Stimulated activated naive CD4-positive, alpha-beta T cell (primary cell): Measurements from ENCODE around the gene FAM153A.
"Not testable (repeated sequence)": the region's sequence is repeated elsewhere in the genome, so short reads cannot be mapped to it uniquely, and the experiment has no call there.

ENCODE experiments used
- DNase-seq, 6 experiments: peaks; one replicate each; lab custom pipeline; 2025; lab: John Stamatoyannopoulos, UW

Gene FAM153A

DNA sequence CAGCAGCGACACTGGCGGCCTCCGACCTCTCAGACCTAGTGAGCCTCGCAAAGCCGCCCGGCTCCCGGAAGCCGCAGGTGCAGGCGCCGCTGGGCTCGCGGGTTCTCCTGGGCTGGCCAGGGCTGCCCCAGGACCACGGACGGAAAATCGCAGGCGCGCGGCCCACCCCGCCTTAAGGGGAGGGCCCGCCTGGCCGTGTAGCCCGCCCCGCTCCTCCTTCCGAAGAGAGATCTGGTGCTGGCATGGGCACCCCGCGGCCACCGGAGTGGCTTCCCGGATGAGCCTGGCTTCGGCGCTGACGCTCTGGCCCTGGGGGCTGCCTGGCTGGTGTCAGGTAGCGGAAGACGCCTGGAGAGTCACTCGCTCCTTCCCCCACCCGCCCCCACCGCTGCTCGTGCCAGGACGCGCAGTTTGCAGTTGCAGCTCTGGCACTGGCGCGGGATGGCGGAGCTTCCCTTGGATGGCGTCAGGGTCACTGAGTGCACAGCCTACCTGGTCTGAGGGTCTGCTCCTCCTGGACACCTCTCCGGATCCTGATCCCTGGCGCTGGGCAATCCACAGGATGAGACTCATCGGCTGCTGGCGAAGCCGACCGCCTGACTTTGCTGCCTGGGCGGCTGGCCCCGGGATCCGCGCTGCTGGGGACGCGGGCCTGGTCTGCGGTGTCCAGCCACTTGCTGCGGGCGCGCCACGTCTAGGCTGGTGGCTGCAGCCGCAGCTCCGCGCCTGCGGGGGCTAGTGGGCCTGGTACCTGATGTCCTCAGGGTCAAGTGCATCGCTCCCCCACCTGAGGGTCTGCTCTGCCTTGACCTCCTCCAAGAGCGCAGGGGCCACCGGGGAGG lies at the start of gene FAM153A:
FAM153A (minus strand) TSS at position 108 of the 842 bp plus-strand sequence.
- DNase-seq = peak in 2 of 6 experiments; percentile 9 to 39

DNA sequence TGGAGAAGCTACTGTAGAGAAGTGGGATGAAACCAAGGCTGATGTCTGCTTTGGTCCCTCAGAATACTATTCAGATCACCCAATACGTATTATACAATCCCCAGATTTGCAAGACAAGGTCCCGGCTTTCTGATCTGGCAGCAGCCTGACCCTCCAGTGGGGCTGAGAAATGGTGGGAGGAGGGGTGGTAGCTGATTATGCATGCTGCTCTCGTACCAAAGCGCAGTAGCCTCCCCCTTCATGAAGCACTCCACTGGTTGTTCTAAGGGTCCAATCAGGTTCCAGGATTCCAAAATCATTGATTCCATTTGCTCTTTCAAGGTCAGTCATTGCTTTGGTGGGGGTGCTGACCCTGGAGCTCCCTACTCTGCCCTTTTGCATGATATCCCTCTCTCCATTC lies 49.6 kb upstream of the FAM153A start:
- not testable (repeated sequence) for DNase-seq

DNA sequence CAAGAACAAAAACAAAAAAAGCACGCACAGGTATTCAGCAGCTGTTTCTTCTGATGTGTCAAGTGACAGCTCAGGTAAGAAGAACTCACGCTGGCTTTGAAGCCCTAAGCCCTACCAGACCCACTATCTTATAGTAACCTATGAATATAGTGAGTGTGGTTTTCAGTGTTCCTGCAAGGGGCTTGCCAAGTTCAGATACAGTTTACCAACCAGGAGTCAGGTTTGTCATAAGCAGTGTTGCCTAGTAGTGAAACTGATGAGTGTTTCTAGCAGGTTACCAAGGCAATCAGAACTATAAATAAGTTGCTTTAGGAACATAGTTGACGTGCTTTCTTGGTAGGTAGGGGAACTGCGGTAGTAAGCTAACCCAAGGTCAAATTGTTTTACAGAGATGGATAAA lies 43.4 kb upstream of the FAM153A start:
- DNase-seq = not testable (repeated sequence)

DNA sequence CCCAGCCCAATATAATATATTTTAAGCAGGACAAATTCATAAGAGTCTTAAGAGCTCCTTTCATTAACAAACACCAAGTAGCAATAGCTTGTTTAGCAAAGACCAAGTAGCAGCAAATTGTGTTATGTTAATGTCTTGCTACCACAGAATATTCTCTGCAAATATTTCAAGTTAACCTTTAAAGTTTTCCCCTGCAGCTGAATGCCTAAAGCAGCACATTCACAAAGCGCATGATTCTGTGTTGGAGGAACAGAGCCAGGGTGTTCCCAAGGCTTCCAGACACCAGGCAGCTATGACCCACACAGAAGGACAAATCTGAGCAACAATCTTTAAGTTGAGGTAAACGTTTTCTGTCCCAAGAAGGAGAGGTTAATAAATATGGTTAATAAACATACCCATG lies 42.1 kb upstream of the FAM153A start:
- DNase-seq = not testable (repeated sequence)

DNA sequence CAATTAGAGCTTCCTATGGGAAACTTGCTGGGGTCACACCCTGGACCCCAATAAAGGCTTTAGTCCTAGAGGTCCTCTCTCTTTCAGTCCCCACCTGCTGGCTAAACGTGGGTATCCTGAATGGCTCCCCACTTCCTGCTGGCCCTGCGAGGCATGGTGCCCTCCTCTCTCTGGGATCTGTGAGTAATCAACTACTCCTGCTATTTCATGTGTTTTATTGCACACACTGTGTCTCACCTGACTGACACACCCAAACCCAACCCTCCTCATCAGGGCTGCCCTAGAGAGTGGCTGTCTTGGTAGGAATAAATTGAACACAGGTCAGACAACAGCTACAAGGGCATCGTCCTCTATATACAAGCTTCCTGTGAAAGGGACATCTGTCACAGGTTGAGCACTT lies 39.8 kb upstream of the FAM153A start:
- not testable (repeated sequence) for DNase-seq

DNA sequence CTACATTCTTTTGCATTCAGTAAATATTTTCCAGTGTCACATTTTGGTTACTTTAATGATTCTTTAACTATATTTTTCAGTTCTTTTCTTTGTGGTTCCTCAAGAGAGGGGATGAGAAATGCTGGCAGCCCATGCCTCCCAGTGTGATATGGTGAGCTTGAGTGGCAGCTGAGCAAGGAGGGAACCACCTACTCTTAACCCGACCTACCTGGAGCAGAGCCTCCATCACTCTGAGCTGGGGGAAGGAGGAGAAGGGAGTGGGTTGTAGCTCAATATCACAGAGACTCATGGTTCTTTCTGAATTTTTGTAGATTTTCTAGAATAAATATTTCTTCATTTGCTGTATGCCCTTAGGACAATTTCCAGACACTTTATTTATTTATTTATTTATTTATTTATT lies 37.0 kb upstream of the FAM153A start:
- not testable (repeated sequence) for DNase-seq

DNA sequence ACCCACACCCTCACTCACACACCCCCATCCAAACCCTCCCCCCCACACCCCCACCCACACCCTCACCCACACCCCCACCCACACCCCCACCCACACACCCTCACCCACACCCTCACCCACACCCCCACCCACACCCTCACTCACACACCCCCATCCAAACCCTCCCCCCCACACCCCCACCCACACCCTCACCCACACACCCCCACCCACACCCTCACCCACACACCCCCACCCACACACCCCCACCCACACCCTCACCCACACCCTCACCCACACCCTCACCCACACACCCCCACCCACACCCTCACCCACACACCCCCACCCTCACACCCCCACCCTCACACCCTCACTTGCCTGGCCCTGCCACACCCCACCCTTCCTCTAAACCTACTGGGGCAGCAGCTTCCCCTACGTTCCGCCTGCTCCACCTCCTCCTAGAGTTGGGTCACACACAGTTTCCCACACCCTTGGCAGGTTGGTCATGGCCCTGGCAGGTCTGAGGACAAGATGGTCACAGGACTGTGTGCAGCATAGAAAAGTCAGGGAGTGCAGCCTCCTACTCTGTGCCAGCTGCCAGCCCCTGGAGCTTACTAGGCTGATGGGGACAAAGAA lies 30.2 kb upstream of the FAM153A start:
- peak in 1 of 6 experiments; percentile 44 for DNase-seq

DNA sequence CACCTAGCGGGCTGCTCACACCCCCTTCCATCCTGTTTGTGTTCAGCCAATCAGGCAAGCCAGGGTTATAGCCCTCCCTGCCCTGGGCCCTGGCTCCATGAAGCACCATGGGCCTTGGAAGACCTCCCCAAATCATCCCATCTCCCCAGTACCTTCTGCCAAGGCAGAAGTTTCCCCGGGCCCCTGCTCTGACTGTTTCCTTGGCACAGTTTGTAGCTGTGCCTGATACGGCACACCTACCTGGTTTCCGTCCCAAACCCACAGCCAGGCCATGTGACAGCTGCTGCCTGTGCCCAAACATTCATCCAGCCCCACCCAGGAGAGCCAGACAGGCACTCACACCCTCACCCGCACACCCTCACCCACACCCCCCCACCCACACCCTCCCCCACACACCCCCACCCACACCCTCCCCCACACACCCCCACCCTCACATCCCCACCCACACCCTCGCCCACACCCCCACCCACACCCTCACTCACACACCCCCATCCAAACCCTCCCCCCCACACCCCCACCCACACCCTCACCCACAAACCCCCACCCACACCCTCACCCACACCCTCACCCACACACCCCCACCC lies 29.6 kb upstream of the FAM153A start:
- peak in 5 of 6 experiments; percentile 9 to 48 (median 39) for DNase-seq

DNA sequence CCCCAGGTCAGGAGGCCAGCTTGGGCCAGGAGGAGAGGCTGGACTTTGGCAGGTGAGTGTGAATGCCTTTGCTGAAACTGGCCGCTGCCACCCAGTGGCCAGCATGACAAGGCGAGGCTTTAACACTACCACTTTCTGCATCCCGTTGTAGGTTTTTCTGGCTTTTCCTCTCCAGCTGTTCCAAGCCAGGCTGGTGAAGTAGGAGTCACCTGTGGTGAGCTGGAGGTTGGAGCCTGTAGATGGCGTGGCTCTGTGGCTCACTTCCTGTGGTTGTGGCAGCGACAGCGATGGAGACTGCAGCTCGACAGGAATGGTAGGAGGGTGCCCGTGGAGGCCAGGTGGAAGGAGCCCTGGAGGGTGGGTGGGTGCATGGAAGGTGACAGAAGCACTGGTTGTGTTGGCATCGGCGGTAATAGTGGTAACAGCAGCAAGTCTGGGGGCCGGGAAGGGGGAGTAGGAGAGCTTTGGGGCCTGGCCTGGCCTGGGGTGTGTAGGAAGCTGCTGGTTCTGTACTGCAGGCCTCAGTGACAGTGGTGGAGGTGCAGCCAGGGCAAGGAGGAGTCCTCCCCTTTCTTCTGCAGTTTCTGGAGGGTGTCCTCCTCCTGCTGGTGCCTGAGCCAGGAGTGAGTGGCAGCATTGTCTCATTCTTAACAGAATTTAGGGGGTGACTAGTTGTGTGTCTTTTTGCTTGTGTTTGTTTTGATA lies 26.7 kb upstream of the FAM153A start:
- DNase-seq = not testable (repeated sequence)

DNA sequence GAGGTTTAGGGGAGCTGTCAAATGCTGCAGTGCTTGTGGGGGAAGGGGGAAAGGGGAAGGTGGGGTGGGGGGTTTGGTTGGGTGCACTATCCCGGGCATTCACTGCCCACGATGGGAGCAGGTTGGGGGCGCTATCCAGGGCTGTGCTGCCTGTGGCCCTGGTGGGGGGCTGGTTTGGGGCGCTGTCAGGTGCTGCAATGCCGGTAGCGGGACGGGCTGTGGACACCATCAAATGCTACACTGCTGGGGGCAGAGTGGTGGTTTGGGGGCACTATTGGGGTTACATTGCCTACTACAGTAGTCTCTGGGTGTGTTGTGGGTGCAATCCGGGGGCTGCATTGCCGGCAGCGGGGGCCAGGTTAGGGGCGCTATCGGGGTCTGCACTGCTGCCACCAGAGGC lies 25.7 kb upstream of the FAM153A start:
- not testable (repeated sequence) for DNase-seq

DNA sequence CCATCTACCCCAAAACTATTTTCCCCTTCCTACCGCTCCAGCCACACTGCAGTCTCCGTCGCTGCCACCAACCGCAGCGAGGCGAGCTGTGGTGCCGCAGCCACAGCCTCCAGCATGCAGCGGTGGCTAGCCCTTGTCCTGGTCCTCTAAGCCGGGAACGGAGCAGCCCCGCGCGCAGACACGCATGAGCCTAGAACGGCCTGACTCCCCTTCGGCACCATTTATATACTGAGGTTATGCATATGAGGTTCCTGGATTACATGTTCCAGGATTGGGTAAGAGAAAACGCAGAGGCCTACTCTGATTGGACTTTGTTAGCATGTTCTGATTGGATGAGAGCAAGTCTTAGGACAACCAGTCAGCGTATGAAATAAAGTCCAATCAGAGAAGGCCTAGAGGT lies 24.6 kb upstream of the FAM153A start:
- DNase-seq = not testable (repeated sequence)

DNA sequence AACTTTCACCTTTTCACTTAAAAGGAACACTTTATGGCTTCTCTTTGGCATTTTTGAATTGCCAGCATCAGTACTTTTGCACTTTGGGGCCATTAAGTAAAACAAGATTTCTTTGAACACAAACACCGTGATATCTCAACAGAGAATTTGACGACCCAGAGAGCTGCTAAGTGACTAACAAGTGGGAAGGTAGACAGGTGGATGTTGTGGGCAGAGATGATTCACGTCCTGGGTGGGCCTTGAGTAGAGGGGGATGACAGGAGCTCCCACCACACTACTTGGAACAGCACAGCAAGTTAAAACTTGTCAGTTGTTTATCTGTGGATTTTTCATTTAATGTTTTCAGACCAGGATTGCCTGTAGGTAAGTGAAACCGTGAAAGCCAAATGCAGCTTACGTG lies 18.7 kb upstream of the FAM153A start:
- not testable (repeated sequence) for DNase-seq

DNA sequence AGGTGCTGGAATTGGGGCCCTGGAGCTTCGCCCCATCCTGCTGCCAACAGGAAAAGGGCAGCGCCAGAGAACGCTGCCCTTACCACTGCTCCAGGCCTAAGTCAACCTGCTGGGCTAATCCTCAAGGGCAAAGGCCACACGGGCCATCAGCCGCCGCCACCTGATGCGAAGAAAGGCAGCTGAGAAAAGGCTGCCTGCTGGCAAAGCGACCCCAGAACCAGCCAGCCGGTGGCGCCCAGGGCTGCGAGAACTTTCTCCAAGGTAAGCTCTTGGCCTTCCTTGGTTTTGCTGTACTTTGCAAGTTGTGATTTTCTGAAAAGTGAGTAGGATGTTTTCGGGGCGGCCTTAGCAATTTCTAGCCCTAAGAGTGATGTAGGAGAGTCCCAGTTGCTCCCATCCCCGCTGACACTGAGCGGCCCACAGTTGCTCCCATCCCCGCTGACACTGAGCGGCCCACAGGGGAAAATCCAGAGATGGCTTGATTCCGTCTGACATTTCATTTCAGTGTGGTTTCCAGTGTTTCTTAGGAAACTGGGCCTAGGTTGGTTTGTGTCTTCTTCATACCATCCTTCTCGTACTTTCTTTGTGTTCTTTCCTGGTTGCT lies 15.6 kb upstream of the FAM153A start:
- DNase-seq = not testable (repeated sequence)

DNA sequence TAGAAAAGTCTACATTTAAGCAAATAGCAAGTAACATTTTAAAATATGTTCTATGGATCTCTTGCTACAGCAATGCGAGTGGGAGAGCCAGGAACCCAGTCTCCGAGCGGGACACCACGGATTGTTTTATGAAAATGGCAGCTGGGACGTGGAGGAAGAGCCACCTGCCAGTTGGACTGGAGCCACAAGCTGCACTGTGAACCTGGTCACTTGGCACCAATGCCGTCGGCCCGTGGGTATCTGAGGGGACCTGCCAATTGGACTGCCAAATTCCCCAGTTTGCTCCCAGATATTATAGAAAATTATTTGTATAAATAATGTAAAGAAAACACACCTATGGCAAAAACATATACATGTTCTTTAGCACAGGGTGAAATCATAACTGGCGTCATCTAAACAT lies 10.6 kb upstream of the FAM153A start:
- DNase-seq = not testable (repeated sequence)

DNA sequence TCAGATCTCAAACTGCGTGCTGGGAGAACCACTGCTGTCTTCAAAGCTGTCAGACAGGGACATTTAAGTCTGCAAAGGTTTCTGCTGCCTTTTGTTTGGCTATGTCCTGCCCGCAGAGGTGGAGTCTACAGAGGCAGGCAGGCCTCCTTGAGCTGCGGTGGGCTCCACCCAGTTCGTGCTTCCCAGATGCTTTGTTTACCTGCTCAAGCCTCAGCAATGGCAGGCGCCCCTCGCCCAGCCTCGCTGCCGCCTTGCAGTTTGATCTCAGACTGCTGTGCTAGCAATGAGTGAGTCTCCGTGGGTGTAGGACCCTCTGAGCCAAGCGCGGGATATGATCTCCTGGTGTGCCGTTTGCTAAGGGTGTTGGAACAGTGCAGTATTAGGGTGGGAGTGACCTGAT lies 8.9 kb upstream of the FAM153A start:
- not testable (repeated sequence) for DNase-seq

DNA sequence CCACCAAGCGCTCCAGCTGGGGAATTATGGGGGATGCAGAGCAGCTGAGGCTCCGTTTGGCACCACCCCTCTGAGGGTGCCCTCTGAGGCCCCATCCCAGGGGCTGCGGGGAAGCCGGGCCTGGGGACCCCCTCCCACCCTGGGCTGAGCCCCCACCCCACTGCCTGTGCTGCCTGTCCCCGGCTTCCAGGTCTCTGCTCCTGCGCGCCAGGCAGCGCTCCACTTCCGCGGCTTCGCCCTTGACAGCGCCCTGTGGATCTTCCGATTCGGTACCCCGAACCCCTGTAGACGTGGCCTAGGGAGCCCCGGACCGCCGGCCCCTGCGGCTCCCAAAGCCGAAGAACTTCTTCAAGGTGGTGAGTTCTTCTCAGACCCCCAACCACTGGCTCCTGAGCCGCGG lies 530 bp downstream of the FAM153A start:
- not testable (repeated sequence) for DNase-seq

DNA sequence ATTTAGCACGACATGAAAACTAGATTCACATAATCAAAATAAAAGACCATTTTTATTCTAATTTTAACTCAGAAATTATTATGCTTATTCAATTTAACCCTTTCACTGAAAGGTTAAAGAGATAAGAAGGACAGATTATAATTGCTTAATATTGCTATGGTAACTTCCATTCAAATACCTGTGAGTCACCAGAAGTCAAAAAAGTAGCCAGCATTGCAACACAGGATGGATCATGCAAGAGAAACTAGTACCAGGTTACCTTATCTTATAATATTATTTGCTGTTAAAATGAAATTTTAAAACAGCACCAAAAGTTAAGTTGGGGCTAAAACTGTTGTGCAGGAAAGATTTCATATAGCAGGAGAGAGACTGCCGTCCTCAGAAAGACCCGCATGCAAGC lies 11.5 kb downstream of the FAM153A start:
- not testable (repeated sequence) for DNase-seq

DNA sequence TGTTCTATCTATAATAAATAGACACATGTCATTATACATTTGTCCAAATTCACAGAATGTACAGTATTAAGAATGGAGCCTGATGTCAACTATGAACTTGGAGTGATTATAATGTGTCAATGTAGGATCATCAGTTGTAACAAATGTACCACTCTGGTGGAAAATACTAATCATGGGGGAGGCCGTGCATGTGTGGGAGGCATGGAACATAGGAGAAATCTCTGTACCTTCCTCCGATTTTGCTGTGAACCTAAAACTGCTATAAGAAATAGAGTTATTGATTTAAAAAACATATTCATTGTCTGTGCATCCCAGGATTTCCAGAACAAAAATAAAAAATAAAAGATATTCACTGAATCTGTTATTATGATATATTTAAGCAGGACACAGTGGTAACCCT lies 12.1 kb downstream of the FAM153A start:
- not testable (repeated sequence) for DNase-seq

DNA sequence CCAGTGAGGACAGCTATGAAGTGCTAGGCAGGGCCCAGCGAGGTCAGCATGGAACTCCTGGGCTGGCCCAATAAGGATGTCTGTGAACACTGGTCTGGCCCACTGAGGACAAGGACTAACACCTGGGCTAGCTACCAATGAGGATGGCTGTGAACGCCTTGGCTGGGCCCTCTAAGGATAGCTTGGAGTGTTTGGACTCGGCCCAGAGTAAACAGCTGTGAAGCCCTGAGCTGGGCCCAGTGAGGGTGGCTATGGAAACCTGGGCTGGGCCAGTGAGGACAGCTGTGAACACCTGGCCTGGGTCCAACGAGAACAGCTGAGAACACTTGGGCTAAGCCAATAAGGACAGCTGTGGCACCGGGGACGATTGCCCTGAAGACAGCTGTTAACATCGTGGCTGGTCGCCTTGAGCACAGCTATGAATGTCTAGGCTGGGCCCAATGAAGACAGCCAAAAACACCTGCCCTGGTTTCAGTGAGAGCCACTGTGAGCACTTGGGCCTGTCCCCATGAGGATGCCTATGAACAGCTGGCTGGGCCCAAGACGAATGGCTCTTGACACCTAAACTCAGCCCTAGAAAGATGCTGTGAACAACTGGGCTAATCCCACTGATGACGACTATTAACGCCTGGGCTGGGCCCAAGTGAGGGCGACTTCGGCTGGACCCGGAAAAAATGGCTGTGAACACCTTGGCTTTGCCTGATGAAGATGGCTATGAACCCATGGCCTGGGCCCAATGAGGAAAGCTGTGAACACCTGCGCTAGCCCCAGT lies 18.8 kb downstream of the FAM153A start:
- DNase-seq = not testable (repeated sequence)

DNA sequence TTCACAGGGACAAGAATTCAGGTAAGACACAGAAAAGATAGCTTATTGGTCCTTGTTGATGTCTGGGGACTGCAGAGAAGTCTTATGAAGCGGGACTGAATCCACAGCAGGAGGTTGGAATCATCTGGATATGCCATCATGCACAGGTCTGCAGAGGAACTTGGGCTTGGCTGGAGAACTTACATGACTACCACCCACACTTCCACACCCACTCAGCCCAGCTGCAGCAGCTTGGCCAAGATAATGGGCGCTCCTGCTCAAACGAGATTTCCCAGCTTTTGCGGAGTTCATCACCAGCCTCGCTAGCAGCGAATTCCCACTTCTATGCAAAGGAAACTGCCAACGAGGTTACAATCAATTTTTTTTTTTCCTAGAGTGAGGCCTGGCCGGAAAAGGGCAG lies 21.7 kb downstream of the FAM153A start:
- DNase-seq = not testable (repeated sequence)

DNA sequence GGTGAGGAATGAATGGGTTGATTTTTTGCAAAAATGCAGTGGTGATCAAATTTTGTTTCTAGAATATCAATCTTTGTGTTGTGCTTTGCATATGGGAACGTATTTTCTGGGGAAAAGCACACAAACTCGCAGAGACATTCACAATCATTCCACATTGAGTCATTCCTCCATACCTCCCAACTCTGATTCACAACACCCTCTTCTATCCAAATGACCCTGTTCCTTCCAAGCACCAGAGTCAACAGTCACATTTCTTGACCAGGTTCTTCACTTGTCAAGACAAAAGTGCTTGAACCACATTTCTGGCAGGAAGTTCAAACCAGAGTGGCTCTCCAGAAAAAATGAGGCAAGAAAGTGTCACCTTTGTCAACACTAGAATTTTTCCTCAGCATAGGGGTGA lies 35.3 kb downstream of the FAM153A start:
- not testable (repeated sequence) for DNase-seq
